ENCODE results near the gene ADM5. TPM values are rescaled to one million over a fixed set of nuclear protein-coding genes. Genes with fewer than 3 reads are reported as not detected.

The ADM5 gene
- total RNA-seq: not detected in 2 replicates

GRCh38 chr19:49689133-49690078 lies at the start of gene ADM5:
Gene ADM5, plus strand, starts transcription at chr19:49689594. Its CDS starts 244 bp downstream, at chr19:49689838.

GRCh38 chr19:49640113-49640898 lies 49.1 kb upstream of the ADM5 start, which contains the start of gene RRAS:
Gene RRAS, minus strand, starts transcription at chr19:49640143. Its CDS starts 45 bp downstream, at chr19:49640098.

GRCh38 chr19:49641688-49642491 lies 47.5 kb upstream of the ADM5 start, which contains the start of gene SCAF1:
Gene SCAF1, plus strand, starts transcription at chr19:49642209. Its CDS starts 2,818 bp downstream, at chr19:49645027.

GRCh38 chr19:49665351-49666119 lies 23.9 kb upstream of the ADM5 start, which contains the start of the genes BCL2L12 and IRF3:
Gene BCL2L12, plus strand, starts transcription at chr19:49665933. Its CDS starts 760 bp downstream, at chr19:49666693.
Gene IRF3, minus strand, starts transcription at chr19:49665857. Its CDS starts 1,019 bp downstream, at chr19:49664838.

GRCh38 chr19:49677231-49677900 lies 12.0 kb upstream of the ADM5 start, which contains the start of gene PRMT1:
Gene PRMT1, plus strand, starts transcription at chr19:49677271. Its CDS starts 10 bp downstream, at chr19:49677281.

GRCh38 chr19:49690656-49691242 lies 1.4 kb downstream of the ADM5 start, which contains the start of gene CPT1C:
Gene CPT1C, plus strand, starts transcription at chr19:49691116. Its CDS starts 1,137 bp downstream, at chr19:49692253.

Other genes with a start within 250 kb of the ADM5 start
- not detected in 2 replicates for gene SLC17A7, start 248.1 kb upstream of the ADM5 start, total RNA-seq
- gene PIH1D1, start 237.8 kb upstream of the ADM5 start, total RNA-seq: 53.4 and 57.2 TPM in 2 replicates
- 36.9 and 95.8 TPM in 2 replicates for gene ALDH16A1, start 236.4 kb upstream of the ADM5 start, total RNA-seq
- gene FLT3LG, start 215.4 kb upstream of the ADM5 start, total RNA-seq: 3.9 and 8.8 TPM in 2 replicates
- 2,736 and 3,240 TPM in 2 replicates for gene RPL13A, start 202.0 kb upstream of the ADM5 start, total RNA-seq
- 5,849 and 6,378 TPM in 2 replicates for gene RPS11, start 193.2 kb upstream of the ADM5 start, total RNA-seq
- 141 and 188 TPM in 2 replicates for gene FCGRT, start 176.9 kb upstream of the ADM5 start, total RNA-seq
- 300 and 343 TPM in 2 replicates for gene RCN3, start 161.6 kb upstream of the ADM5 start, total RNA-seq
- 48.8 and 54.8 TPM in 2 replicates for gene NOSIP, start 109.0 kb upstream of the ADM5 start, total RNA-seq
- 0.29 and 3.6 TPM in 2 replicates for gene PRRG2, start 108.3 kb upstream of the ADM5 start, total RNA-seq
- gene PRR12, start 98.4 kb upstream of the ADM5 start, total RNA-seq: 11.5 and 12.4 TPM in 2 replicates
- gene RRAS, start 49.5 kb upstream of the ADM5 start, total RNA-seq: 68.3 and 79.6 TPM in 2 replicates
- gene SCAF1, start 47.4 kb upstream of the ADM5 start, total RNA-seq: 34.4 and 36.1 TPM in 2 replicates
- 32.6 and 65.3 TPM in 2 replicates for gene IRF3, start 23.7 kb upstream of the ADM5 start, total RNA-seq
- 3.8 and 4.4 TPM in 2 replicates for gene BCL2L12, start 23.7 kb upstream of the ADM5 start, total RNA-seq
- 117 and 145 TPM in 2 replicates for gene PRMT1, start 12.3 kb upstream of the ADM5 start, total RNA-seq
- 3.7 and 11.4 TPM in 2 replicates for gene CPT1C, start 1.5 kb downstream of the ADM5 start, total RNA-seq
- gene TSKS, start 73.7 kb downstream of the ADM5 start, total RNA-seq: 0.25 and 1.1 TPM in 2 replicates
- gene AP2A1, start 77.4 kb downstream of the ADM5 start, total RNA-seq: 197 and 215 TPM in 2 replicates
- gene FUZ, start 123.7 kb downstream of the ADM5 start, total RNA-seq: 20.1 and 24.3 TPM in 2 replicates
- 20.5 and 22.1 TPM in 2 replicates for gene MED25, start 128.7 kb downstream of the ADM5 start, total RNA-seq
- gene PTOV1, start 161.6 kb downstream of the ADM5 start, total RNA-seq: 69.8 and 71.9 TPM in 2 replicates
- 27.2 and 28.0 TPM in 2 replicates for gene PNKP, start 178.0 kb downstream of the ADM5 start, total RNA-seq
- 31.9 and 36.6 TPM in 2 replicates for gene AKT1S1, start 187.8 kb downstream of the ADM5 start, total RNA-seq
- gene TBC1D17, start 188.1 kb downstream of the ADM5 start, total RNA-seq: 26.2 and 26.6 TPM in 2 replicates
- 0.20 TPM in 1 of 2 replicates, not detected in the other for gene IL4I1, start 207.3 kb downstream of the ADM5 start, total RNA-seq
- 8.7 and 12.3 TPM in 2 replicates for gene ATF5, start 239.6 kb downstream of the ADM5 start, total RNA-seq
- gene NUP62, start 239.9 kb downstream of the ADM5 start, total RNA-seq: 21.0 and 25.6 TPM in 2 replicates